ENCODE data around the gene IRAK3. TPM values are rescaled to one million over a fixed set of nuclear protein-coding genes. Genes with fewer than 3 reads are reported as not detected.

IRAK3 gene
- total RNA-seq, 1 experiment from 2014 or later, result 0.12 TPM

DNA sequence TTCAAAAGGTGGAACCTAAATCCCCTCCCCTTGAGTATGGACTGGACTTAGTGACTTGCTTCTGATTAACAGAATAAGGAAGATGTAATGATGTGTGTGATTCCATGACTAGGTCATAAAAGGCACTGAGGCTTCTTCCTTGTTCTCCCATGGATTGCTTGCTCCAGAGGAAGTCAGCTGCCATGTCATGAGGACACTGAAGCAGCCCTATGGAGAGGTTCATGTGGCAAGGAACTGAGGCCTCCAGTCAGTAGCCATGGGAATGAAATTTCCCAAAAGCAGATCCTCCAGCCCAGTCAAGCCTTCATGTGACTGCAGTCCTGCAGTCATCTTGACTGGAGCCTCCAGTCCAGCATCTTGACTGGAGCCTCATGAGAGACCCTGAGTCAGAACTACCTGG is 29.9 kb upstream of the IRAK3 start:
- ChIA-PET CTCF (interaction anchor here (2.2 to 3.7 kb wide), 2 partner anchors 10 to 14 kb away, joined by 16 to 17 read pairs; partner anchors contain the start of gene TMBIM4), RAD21 (ENCODE audit: low non-redundant PET in 1 of 2, low total read pairs in 2 of 2, uncharacterized antibody in 2 of 2, unreplicated experiment in 2 of 2) (interaction anchor here in 1 of 2 experiments (0.8 kb wide), 1 partner anchor 14 kb away, joined by 3 read pairs; no protein-coding TSS in a partner anchor), POLR2A (interaction anchor here (4.3 kb wide), 1 partner anchor 10 kb away, joined by 21 read pairs; the partner anchor contains the start of gene TMBIM4)
- no peak overlapping the region for H3K4me2 ChIP-seq (ENCODE audit: low read length)
- no TSS peak for BruUV-seq (replicated peaks)
- no peak overlapping the region for H3K4me3 ChIP-seq (replicated peaks in 1 of 2; ENCODE audit: low read depth in 1 of 2, low read length in 2 of 2)
- H3K36me3 ChIP-seq (ENCODE audit: control insufficient read depth in 1 of 2, insufficient read depth in 2 of 2, low read length in 2 of 2), result peaks cover 0 to 6% of the 10 kb centered on the region in 2 experiments; a peak in 1 of 4 replicates
- no peak for DNase-seq (ENCODE audit: low read depth, low spot score)
- no peak overlapping the region for H3K27ac ChIP-seq (ENCODE audit: low read depth, low read length)
- no peak overlapping the region for H2AFZ ChIP-seq (ENCODE audit: low read depth, low read length, poor library complexity, severe bottlenecking)
- H3K9me3 ChIP-seq (ENCODE audit: control insufficient read depth in 1 of 2, insufficient read depth in 1 of 2, low read depth in 1 of 2, low read length in 2 of 2), result no peaks in the 10 kb centered on the region
- no peak overlapping the region for H3K9ac ChIP-seq (ENCODE audit: low read length)
- no peaks in the 10 kb centered on the region for H3K27me3 ChIP-seq (ENCODE audit: insufficient read depth, low read length)
- ATAC-seq, result no peak
- H3K4me1 ChIP-seq (ENCODE audit: control insufficient read depth in 1 of 2, insufficient read depth in 2 of 2, low read length in 2 of 2), result peaks cover 0 to 7% of the 10 kb centered on the region in 2 experiments; a peak in 1 of 4 replicates
- intact Hi-C loops (cut with micrococcal nuclease), result no loop called here
- H3K79me2 ChIP-seq (ENCODE audit: insufficient read depth, low read length), result peaks cover 37% of the 10 kb centered on the region
- no peaks in the 10 kb centered on the region for H3K9me2 ChIP-seq (ENCODE audit: insufficient read depth)
- TF ChIP-seq EZH2phosphoT487 (IDR thresholded peaks at IDR 0.05; ENCODE audit: borderline replicate concordance) (no peak), POLR2A (IDR thresholded peaks at IDR 0.05; ENCODE audit: borderline replicate concordance, extremely low read depth, insufficient read depth, insufficient read length) (no peak), SRF (IDR thresholded peaks at IDR 0.05; ENCODE audit: low read depth) (no peak), ZNF274 (IDR thresholded peaks at IDR 0.05; ENCODE audit: low read depth, low read length) (no peak), EZH2 (IDR thresholded peaks at IDR 0.05) (no peak), TCF7L2 (IDR thresholded peaks at IDR 0.05; ENCODE audit: borderline replicate concordance, extremely low read depth, insufficient read depth, insufficient read length) (no peak), YY1 (IDR thresholded peaks at IDR 0.05; ENCODE audit: extremely low read depth, insufficient replicate concordance, low read depth, low read length) (no peak), ZFX (IDR thresholded peaks at IDR 0.05) (no peak), EGR1 (IDR thresholded peaks at IDR 0.05; ENCODE audit: low read depth) (no peak), RAD21 (IDR thresholded peaks at IDR 0.05; ENCODE audit: low read depth) (no peak), CBX3 (IDR thresholded peaks at IDR 0.05; ENCODE audit: low read depth) (no peak), JUND (IDR thresholded peaks at IDR 0.05) (no peak), SP1 (IDR thresholded peaks at IDR 0.05; ENCODE audit: low read depth) (no peak), CEBPB (IDR thresholded peaks at IDR 0.05; ENCODE audit: low read depth) (no peak), ELF1 (IDR thresholded peaks at IDR 0.05; ENCODE audit: borderline replicate concordance, low read depth) (no peak), POLR2AphosphoS5 (IDR thresholded peaks at IDR 0.05; ENCODE audit: low read depth, low read length) (no peak)
- TF ChIP-seq, protein P1, sequence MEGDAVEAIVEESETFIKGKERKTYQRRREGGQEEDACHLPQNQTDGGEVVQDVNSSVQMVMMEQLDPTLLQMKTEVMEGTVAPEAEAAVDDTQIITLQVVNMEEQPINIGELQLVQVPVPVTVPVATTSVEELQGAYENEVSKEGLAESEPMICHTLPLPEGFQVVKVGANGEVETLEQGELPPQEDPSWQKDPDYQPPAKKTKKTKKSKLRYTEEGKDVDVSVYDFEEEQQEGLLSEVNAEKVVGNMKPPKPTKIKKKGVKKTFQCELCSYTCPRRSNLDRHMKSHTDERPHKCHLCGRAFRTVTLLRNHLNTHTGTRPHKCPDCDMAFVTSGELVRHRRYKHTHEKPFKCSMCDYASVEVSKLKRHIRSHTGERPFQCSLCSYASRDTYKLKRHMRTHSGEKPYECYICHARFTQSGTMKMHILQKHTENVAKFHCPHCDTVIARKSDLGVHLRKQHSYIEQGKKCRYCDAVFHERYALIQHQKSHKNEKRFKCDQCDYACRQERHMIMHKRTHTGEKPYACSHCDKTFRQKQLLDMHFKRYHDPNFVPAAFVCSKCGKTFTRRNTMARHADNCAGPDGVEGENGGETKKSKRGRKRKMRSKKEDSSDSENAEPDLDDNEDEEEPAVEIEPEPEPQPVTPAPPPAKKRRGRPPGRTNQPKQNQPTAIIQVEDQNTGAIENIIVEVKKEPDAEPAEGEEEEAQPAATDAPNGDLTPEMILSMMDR (IDR thresholded peaks at IDR 0.05 in 2 of 3, conservative IDR thresholded peaks at IDR 0.05 in 1 of 3; ENCODE audit: borderline replicate concordance in 1 of 3, insufficient read depth in 1 of 3, low read depth in 2 of 3, low read length in 2 of 3), result no peak
- TF ChIP-seq, protein P2, sequence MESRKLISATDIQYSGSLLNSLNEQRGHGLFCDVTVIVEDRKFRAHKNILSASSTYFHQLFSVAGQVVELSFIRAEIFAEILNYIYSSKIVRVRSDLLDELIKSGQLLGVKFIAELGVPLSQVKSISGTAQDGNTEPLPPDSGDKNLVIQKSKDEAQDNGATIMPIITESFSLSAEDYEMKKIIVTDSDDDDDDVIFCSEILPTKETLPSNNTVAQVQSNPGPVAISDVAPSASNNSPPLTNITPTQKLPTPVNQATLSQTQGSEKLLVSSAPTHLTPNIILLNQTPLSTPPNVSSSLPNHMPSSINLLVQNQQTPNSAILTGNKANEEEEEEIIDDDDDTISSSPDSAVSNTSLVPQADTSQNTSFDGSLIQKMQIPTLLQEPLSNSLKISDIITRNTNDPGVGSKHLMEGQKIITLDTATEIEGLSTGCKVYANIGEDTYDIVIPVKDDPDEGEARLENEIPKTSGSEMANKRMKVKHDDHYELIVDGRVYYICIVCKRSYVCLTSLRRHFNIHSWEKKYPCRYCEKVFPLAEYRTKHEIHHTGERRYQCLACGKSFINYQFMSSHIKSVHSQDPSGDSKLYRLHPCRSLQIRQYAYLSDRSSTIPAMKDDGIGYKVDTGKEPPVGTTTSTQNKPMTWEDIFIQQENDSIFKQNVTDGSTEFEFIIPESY (IDR thresholded peaks at IDR 0.05; ENCODE audit: extremely low read depth, insufficient replicate concordance, low read length), result no peak
- TF ChIP-seq, protein P3, sequence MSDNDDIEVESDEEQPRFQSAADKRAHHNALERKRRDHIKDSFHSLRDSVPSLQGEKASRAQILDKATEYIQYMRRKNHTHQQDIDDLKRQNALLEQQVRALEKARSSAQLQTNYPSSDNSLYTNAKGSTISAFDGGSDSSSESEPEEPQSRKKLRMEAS (IDR thresholded peaks at IDR 0.05), result no peak
- TF ChIP-seq, protein P4, sequence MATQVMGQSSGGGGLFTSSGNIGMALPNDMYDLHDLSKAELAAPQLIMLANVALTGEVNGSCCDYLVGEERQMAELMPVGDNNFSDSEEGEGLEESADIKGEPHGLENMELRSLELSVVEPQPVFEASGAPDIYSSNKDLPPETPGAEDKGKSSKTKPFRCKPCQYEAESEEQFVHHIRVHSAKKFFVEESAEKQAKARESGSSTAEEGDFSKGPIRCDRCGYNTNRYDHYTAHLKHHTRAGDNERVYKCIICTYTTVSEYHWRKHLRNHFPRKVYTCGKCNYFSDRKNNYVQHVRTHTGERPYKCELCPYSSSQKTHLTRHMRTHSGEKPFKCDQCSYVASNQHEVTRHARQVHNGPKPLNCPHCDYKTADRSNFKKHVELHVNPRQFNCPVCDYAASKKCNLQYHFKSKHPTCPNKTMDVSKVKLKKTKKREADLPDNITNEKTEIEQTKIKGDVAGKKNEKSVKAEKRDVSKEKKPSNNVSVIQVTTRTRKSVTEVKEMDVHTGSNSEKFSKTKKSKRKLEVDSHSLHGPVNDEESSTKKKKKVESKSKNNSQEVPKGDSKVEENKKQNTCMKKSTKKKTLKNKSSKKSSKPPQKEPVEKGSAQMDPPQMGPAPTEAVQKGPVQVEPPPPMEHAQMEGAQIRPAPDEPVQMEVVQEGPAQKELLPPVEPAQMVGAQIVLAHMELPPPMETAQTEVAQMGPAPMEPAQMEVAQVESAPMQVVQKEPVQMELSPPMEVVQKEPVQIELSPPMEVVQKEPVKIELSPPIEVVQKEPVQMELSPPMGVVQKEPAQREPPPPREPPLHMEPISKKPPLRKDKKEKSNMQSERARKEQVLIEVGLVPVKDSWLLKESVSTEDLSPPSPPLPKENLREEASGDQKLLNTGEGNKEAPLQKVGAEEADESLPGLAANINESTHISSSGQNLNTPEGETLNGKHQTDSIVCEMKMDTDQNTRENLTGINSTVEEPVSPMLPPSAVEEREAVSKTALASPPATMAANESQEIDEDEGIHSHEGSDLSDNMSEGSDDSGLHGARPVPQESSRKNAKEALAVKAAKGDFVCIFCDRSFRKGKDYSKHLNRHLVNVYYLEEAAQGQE (IDR thresholded peaks at IDR 0.05; ENCODE audit: low read depth), result no peak
- H4K20me1 ChIP-seq (ENCODE audit: insufficient read depth), result no peaks in the 10 kb centered on the region
